ENCODE measurements around the gene ABCB1.

The ABCB1 gene

GRCh38 chr7:87600130-87601124 lies at the start of gene ABCB1:
Gene ABCB1, minus strand, starts transcription at chr7:87600884. Its CDS starts 700 bp downstream, at chr7:87600184.
- DNase-seq: peak in 26 of 51 donors; percentile 1 to 46 (median 6)

GRCh38 chr7:87648316-87648715 lies 47.6 kb upstream of the ABCB1 start:
- no peak for DNase-seq

GRCh38 chr7:87645446-87645845 lies 44.8 kb upstream of the ABCB1 start:
- peak in 1 of 51 donors; percentile 3 for DNase-seq

- DNase-seq: no peak
Measured at GRCh38 chr7:87635921-87636320, 35.2 kb upstream of the ABCB1 start.

GRCh38 chr7:87628780-87629569 lies 28.3 kb upstream of the ABCB1 start:
- peak in 19 of 51 donors; percentile 2 to 68 (median 13) for DNase-seq

- peak in 13 of 51 donors; percentile 6 to 68 (median 27) for DNase-seq
Measured at GRCh38 chr7:87627634-87627994, 26.9 kb upstream of the ABCB1 start.

GRCh38 chr7:87625101-87625500 lies 24.4 kb upstream of the ABCB1 start:
- no peak for DNase-seq

GRCh38 chr7:87624628-87625027 lies 23.9 kb upstream of the ABCB1 start:
- no peak for DNase-seq

GRCh38 chr7:87615197-87615596 lies 14.5 kb upstream of the ABCB1 start:
- DNase-seq: no peak

- DNase-seq: no peak
Measured at GRCh38 chr7:87609916-87610315, 9.2 kb upstream of the ABCB1 start.

GRCh38 chr7:87608431-87608830 lies 7.7 kb upstream of the ABCB1 start:
- no peak for DNase-seq

GRCh38 chr7:87604264-87604663 lies 3.6 kb upstream of the ABCB1 start:
- DNase-seq: no peak

- no peak for DNase-seq
Measured at GRCh38 chr7:87599336-87599735, 1.3 kb downstream of the ABCB1 start.

GRCh38 chr7:87598234-87599009 lies 2.3 kb downstream of the ABCB1 start:
- no peak for DNase-seq

- no peak for DNase-seq
Measured at GRCh38 chr7:87596696-87597095, 4.0 kb downstream of the ABCB1 start.

- DNase-seq: no peak
Measured at GRCh38 chr7:87596136-87596535, 4.5 kb downstream of the ABCB1 start.

GRCh38 chr7:87592300-87592699 lies 8.4 kb downstream of the ABCB1 start:
- no peak for DNase-seq

GRCh38 chr7:87591211-87591610 lies 9.5 kb downstream of the ABCB1 start:
- DNase-seq: no peak

GRCh38 chr7:87590578-87590977 lies 10.1 kb downstream of the ABCB1 start:
- DNase-seq: no peak

- DNase-seq: no peak
Measured at GRCh38 chr7:87589631-87590030, 11.1 kb downstream of the ABCB1 start.

- DNase-seq: no peak
Measured at GRCh38 chr7:87581723-87582122, 19.0 kb downstream of the ABCB1 start.

GRCh38 chr7:87580636-87581035 lies 20.0 kb downstream of the ABCB1 start:
- no peak for DNase-seq

Data from hypothalamus (tissue), 51 donors.